HFFc6 (cell line): ENCODE measurements around the gene MTFP1. TPM values are rescaled to one million over a fixed set of nuclear protein-coding genes. Genes with fewer than 3 reads are reported as not detected.

ENCODE experiments used
- DNase-seq: peaks from one replicate; pipeline ENCODE4 v3.0.0-alpha.2; 2018
- H3K27ac Mint-ChIP-seq: 2 replicates; pipeline ENCODE4 v1.8.0; 2020; ENCODE audit warnings: mild to moderate bottlenecking, mixed read lengths
- H3K27me3 Mint-ChIP-seq: 2 replicates; pipeline ENCODE4 v1.8.0; 2021; ENCODE audit warnings: mild to moderate bottlenecking, moderate library complexity, mixed read lengths; ENCODE audit not compliant: insufficient read depth
- H3K36me3 Mint-ChIP-seq: 2 replicates; pipeline ENCODE4 v1.8.0; 2021; ENCODE audit warnings: low read depth, mixed read lengths
- H3K4me1 Mint-ChIP-seq: 2 replicates; pipeline ENCODE4 v1.8.0; 2020; ENCODE audit warnings: low read depth, mixed read lengths
- H3K4me3 Mint-ChIP-seq: 2 replicates; pipeline ENCODE4 v1.8.0; 2020; ENCODE audit warnings: mild to moderate bottlenecking, moderate library complexity, mixed read lengths
- H3K9me3 Mint-ChIP-seq: 2 replicates; pipeline ENCODE4 v1.8.0; 2020; ENCODE audit warnings: mild to moderate bottlenecking, mixed read lengths
- CTCF ChIP-seq: fragments of 200-600 bp; sonication (generic); IDR thresholded peaks from 2 replicates; pipeline ENCODE4 v1.5.0; 2021; ENCODE audit warnings: antibody characterized with exemption, mild to moderate bottlenecking
- total RNA-seq, 6 experiments: library from RNA; stranded (reverse); fragmentation: NEBNext Ultra II Directional; extraction: Animal tissue kit (Norgen Biotek cat#: 25700); gene quantifications; 2 replicates in 1 of 6; 3 replicates in 5 of 6; pipeline ENCODE4 v1.2.3, GENCODE V29; 2021

The MTFP1 gene
- total RNA-seq, 6 experiments from 2014 or later: 1.7 to 5.7 (median 4.1) TPM

DNA sequence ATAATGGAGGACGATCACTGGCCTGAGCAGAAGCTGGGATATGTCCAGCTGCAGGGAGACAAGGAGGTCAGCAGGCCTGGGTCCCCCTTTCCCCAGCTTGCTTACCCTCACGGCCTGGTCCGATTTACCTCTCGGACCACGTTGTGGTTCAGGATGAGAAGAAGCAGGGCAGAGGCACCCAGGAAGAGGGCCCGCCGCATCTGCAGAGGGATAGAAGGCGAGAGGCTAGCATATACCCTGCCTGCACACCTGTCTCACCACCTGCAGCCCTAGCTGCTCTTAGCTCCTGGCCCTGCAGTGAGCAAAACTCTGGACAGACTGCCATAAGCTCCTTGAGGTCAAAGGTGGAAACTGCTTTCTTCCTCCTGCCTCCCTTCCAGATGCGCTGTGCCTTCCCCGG, 39.6 kb upstream of the MTFP1 start:
- DNase-seq: no peak
- Mint-ChIP-seq H3K4me3 (peak overlapping the region; percentile 91), H3K27me3 (no peaks in the 10 kb centered on the region), H3K27ac (no peak overlapping the region), H3K4me1 (peaks cover 13% of the 10 kb centered on the region), H3K36me3 (no peaks in the 10 kb centered on the region), H3K9me3 (no peaks in the 10 kb centered on the region)
- no peak for TF ChIP-seq CTCF

DNA sequence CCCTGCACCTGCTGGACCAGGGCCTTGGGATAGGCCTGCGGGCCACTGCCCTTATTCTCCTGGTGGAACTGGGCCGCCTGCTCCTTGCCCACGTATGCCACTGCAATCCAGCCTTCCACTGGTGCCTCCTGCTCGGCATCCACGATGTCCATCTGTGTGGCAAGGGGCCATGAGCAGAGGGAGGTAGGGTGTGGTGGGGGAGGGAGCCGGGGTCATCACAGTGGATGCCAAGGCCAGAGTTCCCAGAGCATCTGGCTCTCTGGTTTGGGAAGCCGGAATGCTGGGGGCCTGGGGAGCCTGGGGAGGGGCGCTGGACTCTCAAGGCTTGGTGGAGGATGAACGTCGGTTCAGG, 39.0 kb upstream of the MTFP1 start:
- Mint-ChIP-seq H3K27ac (peak overlapping the region; percentile 79), H3K36me3 (no peaks in the 10 kb centered on the region), H3K27me3 (no peaks in the 10 kb centered on the region), H3K4me1 (peaks cover 19% of the 10 kb centered on the region), H3K9me3 (no peaks in the 10 kb centered on the region), H3K4me3 (peak overlapping the region; percentile 91)
- DNase-seq: no peak
- no peak for TF ChIP-seq CTCF

GRCh38 chr22:30386960-30387827, 38.4 kb upstream of the MTFP1 start, which contains the start of gene RNF215:
Gene RNF215 (minus strand): TSS chr22:30387411. CDS start chr22:30387313, 98 bp downstream.
- Mint-ChIP-seq H3K9me3 (no peaks in the 10 kb centered on the region), H3K4me1 (peaks cover 25% of the 10 kb centered on the region)
- TF ChIP-seq CTCF: peak; percentile 95

GRCh38 chr22:30390974-30391691, 34.4 kb upstream of the MTFP1 start:
- H3K27ac Mint-ChIP-seq: peak overlapping the region; percentile 78

More at GRCh38 chr22:30386960-30387827, 38.4 kb upstream of the MTFP1 start, which contains the start of gene RNF215:
- Mint-ChIP-seq H3K4me3 (peak within 1 kb of the TSS; percentile 91), H3K36me3 (no peaks in the 10 kb centered on the region), H3K27me3 (no peaks in the 10 kb centered on the region), H3K27ac (peak within 1 kb of the TSS; percentile 79)
- DNase-seq: peak; percentile 33

More at GRCh38 chr22:30390974-30391691, 34.4 kb upstream of the MTFP1 start:
- Mint-ChIP-seq H3K9me3 (no peaks in the 10 kb centered on the region), H3K36me3 (no peaks in the 10 kb centered on the region), H3K27me3 (peaks cover 2% of the 10 kb centered on the region; the same call in 1 of the 2 replicates), H3K4me1 (peaks cover 34% of the 10 kb centered on the region), H3K4me3 (no peak overlapping the region)
- DNase-seq: peak; percentile 61
- peak; percentile 95 for TF ChIP-seq CTCF
